AG09309 (cell line): ENCODE measurements around the gene USP28.

Experiments
- DNase-seq: peaks from one replicate; pipeline ENCODE4 v3.0.0-alpha.2; 2010; ENCODE audit warnings: low read depth
- H3K4me3 ChIP-seq: 2 replicates; pipeline ENCODE4 v1.5.1; 2011; ENCODE audit warnings: mild to moderate bottlenecking, low read depth, low read length, moderate library complexity; ENCODE audit not compliant: control insufficient read depth
- TF ChIP-seq, protein P1 (sequence below): IDR thresholded peaks from 2 replicates; pipeline ENCODE4 v1.5.1; 2011; ENCODE audit warnings: mild to moderate bottlenecking, low read depth, low read length, inconsistent platforms; ENCODE audit not compliant: insufficient read depth, control insufficient read depth; ENCODE audit errors: missing control alignments

USP28 gene

DNA sequence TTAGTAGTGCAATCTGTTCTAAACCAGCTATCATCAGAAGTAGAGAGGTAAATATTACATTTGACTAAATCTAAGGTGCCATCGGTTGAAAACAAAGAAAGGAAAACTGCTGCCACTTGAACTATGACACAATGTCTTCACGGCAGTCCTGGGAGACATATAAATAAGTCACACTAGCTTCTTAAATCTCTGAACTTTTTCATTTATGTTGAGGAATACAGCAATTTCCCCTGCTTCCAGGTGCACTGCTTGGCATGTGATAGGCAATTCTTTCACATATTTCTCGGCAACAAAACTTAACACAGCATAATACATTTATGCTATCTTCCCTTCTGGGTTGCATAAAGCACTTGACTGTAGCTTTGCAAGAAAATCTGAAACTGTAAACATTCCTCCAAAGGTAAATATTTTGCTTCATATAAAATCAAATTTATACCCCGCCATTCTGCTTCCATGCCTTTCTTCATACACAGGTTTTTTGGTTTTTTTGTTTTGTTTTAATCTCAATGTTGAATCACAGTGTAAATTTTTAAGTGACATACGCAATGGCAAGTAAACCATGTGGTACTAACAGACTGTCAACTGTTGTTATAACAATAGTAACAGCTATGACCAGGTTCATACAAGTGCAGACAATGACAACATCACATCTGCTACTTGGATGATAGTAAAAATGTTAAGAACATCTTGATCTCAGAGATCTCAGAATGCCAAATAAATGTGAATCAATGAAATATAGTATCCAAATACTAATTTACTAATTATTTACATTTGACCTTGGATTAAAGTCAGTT is 18.2 kb downstream of the USP28 start:
- no peak for DNase-seq
- H3K4me3 ChIP-seq = no peak overlapping the region
- TF ChIP-seq, protein P1, sequence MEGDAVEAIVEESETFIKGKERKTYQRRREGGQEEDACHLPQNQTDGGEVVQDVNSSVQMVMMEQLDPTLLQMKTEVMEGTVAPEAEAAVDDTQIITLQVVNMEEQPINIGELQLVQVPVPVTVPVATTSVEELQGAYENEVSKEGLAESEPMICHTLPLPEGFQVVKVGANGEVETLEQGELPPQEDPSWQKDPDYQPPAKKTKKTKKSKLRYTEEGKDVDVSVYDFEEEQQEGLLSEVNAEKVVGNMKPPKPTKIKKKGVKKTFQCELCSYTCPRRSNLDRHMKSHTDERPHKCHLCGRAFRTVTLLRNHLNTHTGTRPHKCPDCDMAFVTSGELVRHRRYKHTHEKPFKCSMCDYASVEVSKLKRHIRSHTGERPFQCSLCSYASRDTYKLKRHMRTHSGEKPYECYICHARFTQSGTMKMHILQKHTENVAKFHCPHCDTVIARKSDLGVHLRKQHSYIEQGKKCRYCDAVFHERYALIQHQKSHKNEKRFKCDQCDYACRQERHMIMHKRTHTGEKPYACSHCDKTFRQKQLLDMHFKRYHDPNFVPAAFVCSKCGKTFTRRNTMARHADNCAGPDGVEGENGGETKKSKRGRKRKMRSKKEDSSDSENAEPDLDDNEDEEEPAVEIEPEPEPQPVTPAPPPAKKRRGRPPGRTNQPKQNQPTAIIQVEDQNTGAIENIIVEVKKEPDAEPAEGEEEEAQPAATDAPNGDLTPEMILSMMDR = no peak

DNA sequence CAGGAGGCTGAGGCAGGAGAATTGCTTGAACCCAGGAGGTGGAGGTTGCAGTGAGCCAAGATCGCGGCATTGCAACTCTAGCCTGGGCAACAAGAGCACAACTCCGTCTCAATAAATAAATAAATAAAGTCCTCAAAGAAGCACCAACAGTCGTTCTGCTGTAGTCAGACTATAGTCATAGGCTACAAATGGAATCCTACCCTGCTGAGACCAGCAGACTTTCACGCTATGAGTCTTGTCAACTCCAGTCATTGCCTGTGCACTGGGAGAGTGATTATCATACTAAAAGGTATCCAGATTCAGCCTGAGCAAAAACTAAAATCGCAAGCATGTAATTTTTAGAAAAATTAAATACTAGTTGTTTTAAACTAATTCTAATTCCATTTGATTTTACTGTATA is 19.6 kb downstream of the USP28 start:
- TF ChIP-seq, protein P1 = no peak
- no peak overlapping the region for H3K4me3 ChIP-seq
- no peak for DNase-seq

DNA sequence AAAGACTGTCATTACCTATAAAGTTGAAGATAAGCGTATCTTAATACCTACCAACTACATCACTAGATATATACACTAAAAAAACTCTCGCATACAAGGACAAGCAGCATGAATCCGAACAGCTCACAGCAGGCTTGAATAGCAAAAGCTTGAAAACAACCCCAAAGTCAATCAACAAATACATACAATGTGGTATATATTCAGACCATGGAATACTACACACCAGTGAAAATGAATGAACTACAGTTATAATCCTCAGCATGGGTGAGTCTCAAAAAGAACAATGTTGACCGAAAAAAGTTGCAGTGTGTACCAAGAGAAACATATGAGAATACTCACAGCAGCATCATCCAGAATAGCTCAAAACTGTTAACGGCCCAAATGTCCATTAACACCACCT is 25.2 kb downstream of the USP28 start:
- DNase-seq = no peak
- TF ChIP-seq, protein P1 = no peak
- no peak overlapping the region for H3K4me3 ChIP-seq

DNA sequence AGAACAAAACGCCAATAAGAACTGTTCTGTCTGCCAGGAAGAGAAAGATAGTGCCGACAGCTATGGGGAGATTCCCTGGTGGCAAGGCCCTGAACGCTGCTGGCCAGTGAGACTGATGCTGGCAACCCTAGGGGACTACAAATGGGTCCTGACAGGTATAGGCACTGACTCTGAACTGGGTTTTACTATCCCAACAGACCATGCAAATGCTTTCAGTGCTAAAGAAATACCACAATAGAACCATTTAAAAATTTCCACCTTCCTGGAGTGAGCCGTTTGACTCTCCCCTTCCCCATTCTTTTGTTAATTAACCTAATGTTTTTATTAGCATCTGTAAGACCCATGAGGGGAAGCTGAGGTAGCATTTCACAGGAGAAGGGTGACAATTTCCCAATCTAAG is 25.7 kb downstream of the USP28 start:
- DNase-seq = no peak
- no peak overlapping the region for H3K4me3 ChIP-seq
- TF ChIP-seq, protein P1 = no peak

DNA sequence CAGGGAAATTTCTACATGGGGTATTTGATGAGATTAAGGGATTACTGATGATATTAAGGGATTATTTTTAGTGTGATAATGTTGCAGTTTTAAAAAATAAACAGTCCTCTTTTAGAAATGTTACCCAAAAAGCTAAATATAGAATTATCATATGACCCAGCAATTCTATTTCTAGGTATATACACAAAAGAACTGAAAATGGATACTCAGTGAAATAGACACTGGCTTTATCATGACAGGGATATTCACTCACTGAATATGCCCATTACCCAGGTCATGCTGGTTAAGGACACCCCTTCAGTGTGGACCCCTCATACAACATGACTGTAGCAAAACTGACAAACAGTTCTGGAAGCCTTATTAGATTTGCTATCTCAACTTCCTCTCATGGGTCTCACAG is 27.8 kb downstream of the USP28 start:
- H3K4me3 ChIP-seq = no peak overlapping the region

DNA sequence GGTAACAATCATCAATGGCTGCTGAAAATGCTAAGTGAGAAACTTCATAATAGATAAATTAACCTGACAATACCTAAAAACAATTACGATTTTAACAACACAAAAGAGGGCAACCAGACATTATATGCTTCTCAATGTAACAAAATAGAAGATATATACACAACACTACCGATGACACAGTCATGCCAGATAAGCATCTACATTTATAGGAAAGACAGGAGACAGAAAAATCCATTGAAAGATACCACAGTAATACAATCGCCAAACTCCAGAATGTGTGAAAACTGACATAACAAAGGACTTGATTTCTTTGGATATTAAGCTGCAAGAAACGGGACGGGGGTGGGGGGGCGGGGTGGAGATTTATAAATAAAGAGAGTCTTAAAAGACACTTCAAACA is 28.3 kb downstream of the USP28 start:
- TF ChIP-seq, protein P1 = no peak
- H3K4me3 ChIP-seq = no peak overlapping the region
- no peak for DNase-seq

More for the DNA sequence above, 27.8 kb downstream of the USP28 start:
- TF ChIP-seq, protein P1 = no peak
- no peak for DNase-seq
